ENCODE measurements around the gene HBG2. TPM values are rescaled to one million over a fixed set of nuclear protein-coding genes. Genes with fewer than 3 reads are reported as not detected.

The HBG2 gene
- total and polyA plus RNA-seq, 2 experiments from 2014 or later = not detected

DNA sequence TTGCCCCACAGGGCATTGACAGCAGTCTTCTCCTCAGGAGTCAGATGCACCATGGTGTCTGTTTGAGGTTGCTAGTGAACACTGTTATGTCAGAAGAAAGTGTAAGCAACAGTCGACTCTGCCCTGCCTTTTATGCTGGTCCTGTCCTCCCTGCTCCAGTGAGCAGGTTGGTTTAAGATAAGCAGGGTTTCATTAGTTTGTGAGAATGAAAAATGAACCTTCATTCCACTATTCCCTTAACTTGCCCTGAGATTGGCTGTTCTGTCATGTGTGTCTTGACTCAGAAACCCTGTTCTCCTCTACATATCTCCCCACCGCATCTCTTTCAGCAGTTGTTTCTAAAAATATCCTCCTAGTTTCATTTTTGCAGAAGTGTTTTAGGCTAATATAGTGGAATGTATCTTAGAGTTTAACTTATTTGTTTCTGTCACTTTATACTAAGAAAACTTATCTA, 20.2 kb downstream of the HBG2 start, which contains the start of gene HBD:
Gene HBD, minus strand, starts transcription at position 103 of the 454 bp plus-strand sequence. Its CDS starts 50 bp downstream, at position 53.
- Histone ChIP-seq H3K27ac (no peak within 1 kb of the TSS), H4K20me1 (ENCODE audit: insufficient read depth, poor library complexity, severe bottlenecking) (no peaks in the 10 kb centered on the region), H3K9me3 (ENCODE audit: low read depth) (no peaks in the 10 kb centered on the region), H3K79me2 (no peaks in the 10 kb centered on the region), H3K4me2 (no peak within 1 kb of the TSS), H3K4me3 (no peak within 1 kb of the TSS), H3K27me3 (no peaks in the 10 kb centered on the region), H2AFZ (no peak within 1 kb of the TSS), H3K4me1 (ENCODE audit: insufficient read depth) (no peaks in the 10 kb centered on the region), H3K9me2 (replicated peaks; ENCODE audit: insufficient read depth) (no peaks in the 10 kb centered on the region), H3K36me3 (replicated peaks; ENCODE audit: insufficient read depth, low read depth) (no peaks in the 10 kb centered on the region)
- DNase-seq (ENCODE audit: low spot score) = no peak
- TF ChIP-seq EZH2 (IDR thresholded peaks at IDR 0.05; ENCODE audit: borderline replicate concordance) = no peak
- TF ChIP-seq EZH2phosphoT487 (IDR thresholded peaks at IDR 0.05; ENCODE audit: low read depth, severe bottlenecking, unreplicated experiment) = no peak
- TF ChIP-seq, protein P1, sequence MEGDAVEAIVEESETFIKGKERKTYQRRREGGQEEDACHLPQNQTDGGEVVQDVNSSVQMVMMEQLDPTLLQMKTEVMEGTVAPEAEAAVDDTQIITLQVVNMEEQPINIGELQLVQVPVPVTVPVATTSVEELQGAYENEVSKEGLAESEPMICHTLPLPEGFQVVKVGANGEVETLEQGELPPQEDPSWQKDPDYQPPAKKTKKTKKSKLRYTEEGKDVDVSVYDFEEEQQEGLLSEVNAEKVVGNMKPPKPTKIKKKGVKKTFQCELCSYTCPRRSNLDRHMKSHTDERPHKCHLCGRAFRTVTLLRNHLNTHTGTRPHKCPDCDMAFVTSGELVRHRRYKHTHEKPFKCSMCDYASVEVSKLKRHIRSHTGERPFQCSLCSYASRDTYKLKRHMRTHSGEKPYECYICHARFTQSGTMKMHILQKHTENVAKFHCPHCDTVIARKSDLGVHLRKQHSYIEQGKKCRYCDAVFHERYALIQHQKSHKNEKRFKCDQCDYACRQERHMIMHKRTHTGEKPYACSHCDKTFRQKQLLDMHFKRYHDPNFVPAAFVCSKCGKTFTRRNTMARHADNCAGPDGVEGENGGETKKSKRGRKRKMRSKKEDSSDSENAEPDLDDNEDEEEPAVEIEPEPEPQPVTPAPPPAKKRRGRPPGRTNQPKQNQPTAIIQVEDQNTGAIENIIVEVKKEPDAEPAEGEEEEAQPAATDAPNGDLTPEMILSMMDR (IDR thresholded peaks at IDR 0.05; ENCODE audit: poor library complexity) = no peak
- WGBS (ENCODE audit: low lambda C conversion rate, missing lambda C conversion rate) = 69% methylated on average over 2 of the region's 2 CpGs

DNA sequence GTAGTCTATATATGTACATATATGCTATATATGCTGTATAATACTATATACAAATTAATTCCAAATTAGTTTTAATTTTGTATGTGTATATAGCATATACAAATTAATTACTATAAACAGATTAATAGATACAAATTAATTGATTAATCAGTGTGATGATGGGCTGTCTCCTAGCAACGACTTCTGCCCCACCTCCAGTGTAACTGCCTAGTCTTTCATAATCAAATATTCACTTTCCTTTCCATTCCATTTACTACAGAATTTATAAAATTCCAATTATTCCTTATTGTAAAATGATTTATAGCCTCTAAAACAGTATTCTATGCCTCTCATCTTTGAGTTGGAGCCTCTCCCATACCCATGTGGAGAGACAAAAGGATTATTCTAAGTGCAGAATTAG, 21.3 kb downstream of the HBG2 start:
- no peak for DNase-seq (ENCODE audit: low spot score)
- H3K79me2 ChIP-seq = no peaks in the 10 kb centered on the region
- no peak overlapping the region for H2AFZ ChIP-seq
- TF ChIP-seq EZH2 (IDR thresholded peaks at IDR 0.05; ENCODE audit: borderline replicate concordance) (no peak), EZH2phosphoT487 (IDR thresholded peaks at IDR 0.05; ENCODE audit: low read depth, severe bottlenecking, unreplicated experiment) (no peak)
- TF ChIP-seq, protein P1 (IDR thresholded peaks at IDR 0.05; ENCODE audit: poor library complexity) = no peak
- H3K27ac ChIP-seq = no peak overlapping the region
- H3K4me3 ChIP-seq = no peak overlapping the region
- no peaks in the 10 kb centered on the region for H3K9me2 ChIP-seq (replicated peaks; ENCODE audit: insufficient read depth)
- 86% methylated on average over 1 of the region's 1 CpG for WGBS (ENCODE audit: low lambda C conversion rate, missing lambda C conversion rate)
- no peaks in the 10 kb centered on the region for H4K20me1 ChIP-seq (ENCODE audit: insufficient read depth, poor library complexity, severe bottlenecking)
- H3K4me2 ChIP-seq = no peak overlapping the region
- no peaks in the 10 kb centered on the region for H3K27me3 ChIP-seq
- H3K9me3 ChIP-seq (ENCODE audit: low read depth) = no peaks in the 10 kb centered on the region
- no peaks in the 10 kb centered on the region for H3K4me1 ChIP-seq (ENCODE audit: insufficient read depth)
- H3K36me3 ChIP-seq (replicated peaks; ENCODE audit: insufficient read depth, low read depth) = no peaks in the 10 kb centered on the region

DNA sequence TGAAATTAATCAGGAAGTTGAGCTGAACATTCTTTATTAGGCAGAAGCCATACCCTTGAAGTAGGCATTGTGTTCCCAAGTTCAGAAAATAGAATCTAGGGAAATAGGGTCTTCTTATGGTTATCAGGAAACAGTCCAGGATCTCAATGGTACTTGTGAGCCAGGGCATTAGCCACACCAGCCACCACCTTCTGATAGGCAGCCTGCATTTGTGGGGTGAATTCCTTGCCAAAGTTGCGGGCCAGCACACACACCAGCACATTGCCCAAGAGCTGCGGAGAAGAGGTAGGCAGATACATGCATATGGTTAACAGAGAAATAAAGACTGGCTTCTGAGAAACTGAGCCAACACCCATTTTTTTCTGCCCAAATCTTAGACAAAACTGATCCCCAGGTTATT, 21.8 kb downstream of the HBG2 start:
- no peaks in the 10 kb centered on the region for H4K20me1 ChIP-seq (ENCODE audit: insufficient read depth, poor library complexity, severe bottlenecking)
- no peak overlapping the region for H3K27ac ChIP-seq
- no peaks in the 10 kb centered on the region for H3K79me2 ChIP-seq
- no peaks in the 10 kb centered on the region for H3K4me1 ChIP-seq (ENCODE audit: insufficient read depth)
- H3K4me2 ChIP-seq = no peak overlapping the region
- WGBS (ENCODE audit: low lambda C conversion rate, missing lambda C conversion rate) = 97% methylated on average over 2 of the region's 2 CpGs
- H3K4me3 ChIP-seq = no peak overlapping the region
- no peaks in the 10 kb centered on the region for H3K9me3 ChIP-seq (ENCODE audit: low read depth)
- DNase-seq (ENCODE audit: low spot score) = no peak
- H3K27me3 ChIP-seq = no peaks in the 10 kb centered on the region
- TF ChIP-seq, protein P1 (IDR thresholded peaks at IDR 0.05; ENCODE audit: poor library complexity) = no peak
- TF ChIP-seq EZH2 (IDR thresholded peaks at IDR 0.05; ENCODE audit: borderline replicate concordance) (no peak), EZH2phosphoT487 (IDR thresholded peaks at IDR 0.05; ENCODE audit: low read depth, severe bottlenecking, unreplicated experiment) (no peak)
- no peak overlapping the region for H2AFZ ChIP-seq
- H3K9me2 ChIP-seq (replicated peaks; ENCODE audit: insufficient read depth) = no peaks in the 10 kb centered on the region
- H3K36me3 ChIP-seq (replicated peaks; ENCODE audit: insufficient read depth, low read depth) = no peaks in the 10 kb centered on the region
